ENCODE results near the gene BCS1L.
"Not testable (repeated sequence)": the region's sequence is repeated elsewhere in the genome, so short reads cannot be mapped to it uniquely, and the experiment has no call there.

Gene BCS1L

DNA sequence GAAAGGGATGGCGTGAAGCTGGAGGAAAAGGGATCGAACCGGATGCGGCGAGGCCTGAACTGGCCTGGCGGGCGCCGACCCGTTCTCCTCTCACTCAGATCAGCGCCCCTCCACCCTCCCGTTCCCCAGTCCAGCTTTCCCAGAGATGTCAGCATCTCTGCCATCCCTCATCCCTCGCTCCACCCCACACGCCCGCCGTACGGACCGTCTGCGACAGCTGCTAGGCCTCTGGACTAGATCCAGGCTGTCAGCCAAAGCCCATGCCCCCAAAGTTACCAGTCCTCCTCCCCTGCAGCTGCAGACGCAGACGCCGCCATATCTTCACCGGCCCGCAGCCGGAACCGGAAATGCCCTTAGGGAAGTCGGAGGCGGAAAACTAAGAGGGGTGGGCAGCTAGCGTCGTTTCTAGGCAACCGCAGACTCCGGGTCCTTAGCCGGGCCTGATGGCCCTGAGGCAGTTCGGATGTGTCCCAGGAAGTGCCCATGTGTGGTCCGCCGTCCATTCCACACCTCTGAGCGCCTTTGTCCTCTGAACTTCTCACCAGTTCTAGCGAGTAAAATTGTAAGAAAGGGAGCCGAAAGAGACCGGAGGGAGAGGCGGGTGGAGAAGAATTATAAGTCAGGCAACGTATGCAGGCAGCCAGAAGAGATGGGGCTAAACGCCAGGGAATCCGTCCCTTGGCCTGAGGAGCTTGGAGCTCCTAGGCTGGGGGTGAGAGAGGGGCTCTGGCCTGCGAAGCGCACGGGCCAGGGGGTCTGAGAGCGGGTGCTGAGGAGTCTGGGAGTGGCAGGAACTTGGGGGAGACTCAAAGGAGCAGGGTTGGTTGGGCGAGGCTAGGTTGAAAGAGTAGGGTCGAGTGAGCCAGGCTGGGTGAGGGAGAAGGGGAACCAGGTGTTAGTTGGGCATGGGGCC lies 12.4 kb downstream of the BCS1L start, which contains the start of the genes RNF25 and STK36:
TSS of gene RNF25 (minus strand) at position 349 of the 913 bp plus-strand sequence. CDS start at position 317, 32 bp downstream.
TSS of gene STK36 (plus strand) at position 433 of the 913 bp plus-strand sequence. CDS start 744 bp downstream, outside the sequence.
- in situ Hi-C loops (cut with MboI; ENCODE audit: low sequenced_read_pairs) = loop anchor here (25.0 kb wide), 1 partner anchor 385 kb away; the partner anchor contains the start of gene TMBIM1
- Histone ChIP-seq H3K36me3 (replicated peaks) (peaks cover 17% of the 10 kb centered on the region), H3K9me3 (no peaks in the 10 kb centered on the region), H3K27me3 (ENCODE audit: low read depth) (no peaks in the 10 kb centered on the region), H3K4me1 (no peaks in the 10 kb centered on the region), H3K4me3 (peak within 1 kb of the TSS; percentile 94)
- DNase-seq (ENCODE audit: low spot score in 2 of 2) = peak; percentile 91 to 93

DNA sequence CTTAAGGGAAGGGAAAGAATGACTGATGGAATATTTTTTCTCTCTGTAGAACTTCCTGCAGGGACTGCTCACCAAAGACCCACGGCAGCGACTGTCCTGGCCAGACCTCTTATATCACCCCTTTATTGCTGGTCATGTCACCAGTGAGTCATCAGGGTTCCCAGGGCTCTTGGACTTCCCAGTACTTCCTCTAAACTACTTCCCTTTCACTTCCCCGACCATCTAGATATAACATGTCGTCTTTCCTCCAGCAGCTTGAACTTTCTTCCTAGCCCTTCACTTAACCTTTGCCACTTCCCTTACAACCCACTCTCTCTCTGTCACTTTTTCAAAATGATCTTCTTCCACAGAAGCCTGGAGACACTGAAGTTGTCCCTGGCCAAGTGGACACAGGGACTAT lies 19.6 kb downstream of the BCS1L start:
- H3K36me3 ChIP-seq (replicated peaks) = peaks cover 7% of the 10 kb centered on the region
- H3K27me3 ChIP-seq (ENCODE audit: low read depth) = no peaks in the 10 kb centered on the region
- no peaks in the 10 kb centered on the region for H3K4me1 ChIP-seq
- in situ Hi-C loops (cut with MboI; ENCODE audit: low sequenced_read_pairs) = no loop called here
- no peak overlapping the region for H3K4me3 ChIP-seq
- no peaks in the 10 kb centered on the region for H3K9me3 ChIP-seq
- DNase-seq (ENCODE audit: low spot score in 2 of 2) = no peak

DNA sequence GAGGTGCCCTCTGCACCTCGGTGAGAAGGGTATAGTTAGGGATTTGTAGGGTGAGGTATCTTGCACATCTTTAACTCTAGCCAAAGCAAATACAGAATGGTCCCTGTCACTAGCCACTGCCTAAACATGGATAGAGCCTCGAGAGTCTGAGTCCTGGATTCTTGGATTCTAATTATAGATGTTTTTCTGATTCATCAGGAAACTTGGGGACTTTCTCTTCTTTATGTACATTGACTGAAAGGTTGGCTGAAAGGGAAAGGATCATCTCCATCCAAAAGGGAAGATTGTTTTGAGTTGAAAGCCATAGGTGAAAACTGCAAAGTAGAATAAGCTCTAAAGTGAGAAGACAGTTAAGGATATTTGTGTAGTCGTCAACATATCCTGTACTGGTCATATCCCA lies 20.6 kb downstream of the BCS1L start:
- in situ Hi-C loops (cut with MboI; ENCODE audit: low sequenced_read_pairs) = no loop called here
- H3K4me1 ChIP-seq = no peaks in the 10 kb centered on the region
- peaks cover 10% of the 10 kb centered on the region for H3K36me3 ChIP-seq (replicated peaks)
- H3K4me3 ChIP-seq = no peak overlapping the region
- no peaks in the 10 kb centered on the region for H3K27me3 ChIP-seq (ENCODE audit: low read depth)
- DNase-seq (ENCODE audit: low spot score in 2 of 2) = no peak
- no peaks in the 10 kb centered on the region for H3K9me3 ChIP-seq

DNA sequence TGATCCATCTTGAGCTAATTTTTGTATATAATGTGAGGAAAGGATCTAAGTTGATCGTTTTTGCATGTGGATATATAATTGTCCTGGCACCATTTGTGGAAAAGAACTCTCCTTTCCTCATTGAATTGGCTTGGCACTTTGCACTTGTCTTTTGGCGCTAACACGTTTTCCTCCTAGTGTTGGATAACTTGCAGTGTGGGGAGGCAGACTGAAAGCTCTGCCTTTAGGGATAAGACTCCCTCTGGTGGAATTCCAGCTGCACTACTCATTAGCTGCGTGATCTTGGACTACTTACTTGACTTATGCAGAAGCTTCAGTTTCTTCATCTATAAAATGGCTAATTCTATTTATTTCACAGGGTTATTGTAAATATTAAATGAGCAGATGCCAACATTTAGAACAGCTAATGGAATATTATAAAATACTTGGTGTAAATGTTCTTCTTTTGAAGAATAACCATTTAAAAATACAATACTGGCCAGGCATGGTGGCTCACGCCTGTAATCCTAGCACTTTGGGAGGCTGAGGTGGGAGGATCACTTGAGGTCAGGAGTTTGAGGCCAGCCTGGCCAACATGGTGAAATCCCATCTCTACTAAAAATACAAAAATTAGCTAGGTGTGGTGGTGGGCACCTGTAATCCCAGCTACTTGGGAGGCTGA lies 28.0 kb downstream of the BCS1L start:
- H3K9me3 ChIP-seq; H3K4me1 ChIP-seq; in situ Hi-C loops (cut with MboI; ENCODE audit: low sequenced_read_pairs); H3K4me3 ChIP-seq; H3K27me3 ChIP-seq (ENCODE audit: low read depth): not testable (repeated sequence)
- peaks cover 10% of the 10 kb centered on the region for H3K36me3 ChIP-seq (replicated peaks)
- DNase-seq (ENCODE audit: low spot score in 2 of 2) = peak; percentile 76 to 83

DNA sequence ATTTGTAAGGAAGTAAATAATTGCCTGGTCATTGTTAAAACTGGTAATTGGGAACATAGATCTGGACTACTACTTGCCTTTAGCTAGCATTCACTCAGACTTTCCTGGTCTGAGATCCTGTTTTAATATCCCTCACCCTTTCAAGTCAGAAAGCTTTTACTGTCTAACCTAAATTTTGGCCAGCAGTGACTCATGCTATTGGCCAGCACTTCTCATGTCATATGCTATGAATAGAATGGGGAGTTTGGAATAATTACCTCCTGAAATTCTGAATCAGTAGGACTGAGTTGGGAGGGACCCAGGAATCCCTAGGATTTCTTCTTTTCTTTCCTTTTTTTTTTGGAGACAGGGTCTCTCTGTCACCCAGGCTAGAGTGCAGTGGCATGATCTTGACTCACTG lies 31.8 kb downstream of the BCS1L start:
- peaks cover 3% of the 10 kb centered on the region; the same call in 1 of the 2 replicates for H3K4me1 ChIP-seq
- DNase-seq (ENCODE audit: low spot score in 2 of 2) = no peak
- H3K36me3 ChIP-seq (replicated peaks) = peaks cover 4% of the 10 kb centered on the region
- in situ Hi-C loops (cut with MboI; ENCODE audit: low sequenced_read_pairs) = no loop called here
- H3K9me3 ChIP-seq = no peaks in the 10 kb centered on the region
- no peak overlapping the region for H3K4me3 ChIP-seq
- no peaks in the 10 kb centered on the region for H3K27me3 ChIP-seq (ENCODE audit: low read depth)

DNA sequence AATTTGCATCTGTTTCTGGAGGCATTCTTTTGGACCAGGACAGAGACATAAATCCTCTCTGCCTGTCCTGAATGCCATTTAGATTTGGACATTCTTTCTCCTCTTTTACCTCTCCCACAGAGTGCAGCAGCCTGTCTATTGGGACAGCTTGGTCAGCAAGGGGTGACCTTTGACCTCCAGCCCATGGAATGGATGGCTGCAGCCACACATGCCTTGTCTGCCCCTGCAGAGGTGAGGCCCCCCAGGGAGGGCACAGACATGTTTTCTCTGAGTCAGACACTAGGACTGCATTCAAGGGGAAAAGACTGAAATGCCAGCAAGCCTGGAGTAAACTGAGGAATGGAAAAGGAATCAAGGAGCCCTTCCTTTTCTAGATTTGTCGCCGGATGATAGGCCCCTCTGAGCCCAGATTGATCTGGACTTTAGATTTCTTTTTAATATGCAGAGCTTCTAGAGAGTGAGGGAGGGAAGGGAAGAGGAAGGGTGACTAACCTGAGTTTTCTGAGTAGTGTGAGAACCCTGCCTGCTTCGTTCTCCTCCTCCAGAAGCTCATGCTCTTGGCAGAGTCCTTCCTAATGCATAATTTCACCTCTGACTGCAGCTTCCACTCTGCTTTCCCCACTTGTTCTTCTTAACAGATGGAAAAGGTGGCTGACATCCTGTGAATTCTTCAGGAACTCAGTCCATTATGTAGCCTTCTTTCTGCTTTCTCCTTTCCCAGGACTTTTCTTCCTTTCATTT lies 35.1 kb downstream of the BCS1L start:
- no peaks in the 10 kb centered on the region for H3K4me1 ChIP-seq
- no peaks in the 10 kb centered on the region for H3K9me3 ChIP-seq
- H3K27me3 ChIP-seq (ENCODE audit: low read depth) = no peaks in the 10 kb centered on the region
- in situ Hi-C loops (cut with MboI; ENCODE audit: low sequenced_read_pairs) = no loop called here
- no peak overlapping the region for H3K4me3 ChIP-seq
- no peak for DNase-seq (ENCODE audit: low spot score in 2 of 2)
- H3K36me3 ChIP-seq (replicated peaks) = peaks cover 4% of the 10 kb centered on the region

DNA sequence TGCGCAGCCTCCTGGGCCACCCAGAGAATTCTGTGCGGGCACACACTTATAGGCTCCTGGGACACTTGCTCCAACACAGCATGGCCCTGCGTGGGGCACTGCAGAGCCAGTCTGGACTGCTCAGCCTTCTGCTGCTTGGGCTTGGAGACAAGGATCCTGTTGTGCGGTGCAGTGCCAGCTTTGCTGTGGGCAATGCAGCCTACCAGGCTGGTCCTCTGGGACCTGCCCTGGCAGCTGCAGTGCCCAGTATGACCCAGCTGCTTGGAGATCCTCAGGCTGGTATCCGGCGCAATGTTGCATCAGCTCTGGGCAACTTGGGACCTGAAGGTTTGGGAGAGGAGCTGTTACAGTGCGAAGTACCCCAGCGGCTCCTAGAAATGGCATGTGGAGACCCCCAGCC lies 39.4 kb downstream of the BCS1L start:
- DNase-seq (ENCODE audit: low spot score in 2 of 2) = no peak
- in situ Hi-C loops (cut with MboI; ENCODE audit: low sequenced_read_pairs) = no loop called here
- peaks cover 4% of the 10 kb centered on the region for H3K36me3 ChIP-seq (replicated peaks)
- H3K4me1 ChIP-seq = no peaks in the 10 kb centered on the region
- H3K4me3 ChIP-seq = no peak overlapping the region
- H3K27me3 ChIP-seq (ENCODE audit: low read depth) = no peaks in the 10 kb centered on the region
- H3K9me3 ChIP-seq = no peaks in the 10 kb centered on the region

DNA sequence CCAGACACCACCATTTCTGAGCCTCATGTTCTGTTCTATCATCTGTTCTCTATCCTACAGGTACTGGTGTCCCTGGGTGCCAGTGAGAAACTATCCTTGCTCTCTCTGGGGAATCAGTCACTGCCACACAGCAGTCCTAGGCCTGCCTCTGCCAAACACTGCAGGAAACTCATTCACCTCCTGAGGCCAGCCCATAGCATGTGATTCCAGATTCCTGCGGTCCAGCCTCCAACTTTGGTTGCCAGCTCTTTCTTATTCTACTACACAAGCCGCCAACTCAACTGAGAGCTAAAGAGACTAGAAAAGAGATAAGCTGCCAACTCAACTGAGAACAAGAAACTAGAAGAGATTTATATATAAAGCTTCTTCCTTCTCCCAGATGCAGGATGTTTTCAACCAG lies 42.3 kb downstream of the BCS1L start:
- DNase-seq (ENCODE audit: low spot score in 2 of 2) = no peak
- no peak overlapping the region for H3K4me3 ChIP-seq
- no peaks in the 10 kb centered on the region for H3K4me1 ChIP-seq
- in situ Hi-C loops (cut with MboI; ENCODE audit: low sequenced_read_pairs) = no loop called here
- H3K36me3 ChIP-seq (replicated peaks) = no peaks in the 10 kb centered on the region
- no peaks in the 10 kb centered on the region for H3K27me3 ChIP-seq (ENCODE audit: low read depth)
- H3K9me3 ChIP-seq = no peaks in the 10 kb centered on the region

DNA sequence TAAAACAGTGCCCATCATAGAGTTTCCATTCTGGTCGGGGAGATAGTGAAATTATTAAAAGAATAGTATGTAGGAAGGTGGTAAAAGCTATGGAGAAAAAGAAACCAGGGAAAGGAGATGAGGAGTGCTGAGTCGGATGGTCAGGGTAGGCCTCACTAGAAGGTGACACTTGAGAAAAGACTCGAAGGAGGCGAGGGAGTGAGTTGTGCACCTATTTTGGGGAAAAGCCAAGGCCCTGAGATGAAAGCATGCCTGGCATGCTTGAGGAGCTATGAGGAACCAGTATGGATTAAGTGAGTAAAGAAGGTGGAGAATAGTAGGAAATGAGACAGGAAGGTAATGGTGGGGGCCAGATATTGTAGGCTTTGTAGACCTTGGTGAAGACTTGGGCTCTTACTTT lies 43.9 kb downstream of the BCS1L start:
- no peak overlapping the region for H3K4me3 ChIP-seq
- H3K36me3 ChIP-seq (replicated peaks) = no peaks in the 10 kb centered on the region
- in situ Hi-C loops (cut with MboI; ENCODE audit: low sequenced_read_pairs) = no loop called here
- no peak for DNase-seq (ENCODE audit: low spot score in 2 of 2)
- no peaks in the 10 kb centered on the region for H3K4me1 ChIP-seq
- H3K27me3 ChIP-seq (ENCODE audit: low read depth) = no peaks in the 10 kb centered on the region
- H3K9me3 ChIP-seq = no peaks in the 10 kb centered on the region

DNA sequence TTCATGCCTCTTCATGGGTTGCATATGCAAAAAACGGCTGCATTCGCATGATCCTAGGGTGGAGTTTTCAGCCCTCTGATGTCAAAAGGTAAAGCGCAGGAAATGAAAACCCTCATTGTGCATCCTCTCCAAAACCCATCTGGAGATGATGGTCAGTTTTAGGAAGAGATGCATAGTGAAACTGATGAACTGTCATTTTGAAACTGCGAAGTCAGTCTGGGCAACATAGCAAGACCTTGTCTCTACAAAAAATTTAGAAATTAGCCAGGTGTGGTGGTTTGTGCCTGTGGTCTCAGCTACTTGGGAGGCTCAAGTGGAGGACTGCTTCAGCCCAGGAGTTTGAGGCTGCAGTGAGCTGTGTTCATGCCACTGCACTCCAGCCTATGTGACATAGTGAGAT lies 48.6 kb downstream of the BCS1L start:
- no peaks in the 10 kb centered on the region for H3K36me3 ChIP-seq (replicated peaks)
- DNase-seq (ENCODE audit: low spot score in 2 of 2) = no peak
- in situ Hi-C loops (cut with MboI; ENCODE audit: low sequenced_read_pairs) = no loop called here
- H3K27me3 ChIP-seq (ENCODE audit: low read depth) = no peaks in the 10 kb centered on the region
- H3K9me3 ChIP-seq = no peaks in the 10 kb centered on the region
- H3K4me1 ChIP-seq = peaks cover 8% of the 10 kb centered on the region
- H3K4me3 ChIP-seq = no peak overlapping the region

DNA sequence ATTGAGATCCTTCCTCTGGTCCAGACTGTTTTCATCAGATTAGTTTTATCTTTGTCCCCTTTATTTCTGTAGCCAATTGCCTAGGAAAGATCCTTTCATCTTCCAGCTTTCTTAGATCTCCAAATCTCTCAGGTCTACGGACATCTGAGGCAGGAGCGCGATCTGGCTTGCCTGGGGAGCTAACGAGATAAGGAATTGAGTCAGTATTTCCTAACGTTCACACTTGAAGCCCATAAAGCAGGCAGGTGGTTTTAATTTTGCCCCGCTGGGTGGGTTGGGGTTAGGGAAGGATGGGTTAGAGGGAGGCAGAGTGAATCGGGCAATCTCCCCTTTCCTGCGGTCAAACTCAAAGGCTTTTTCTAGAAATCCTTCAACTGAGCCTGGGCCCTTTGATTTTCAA lies 50.4 kb downstream of the BCS1L start:
- Histone ChIP-seq H3K4me3 (no peak overlapping the region), H3K27me3 (ENCODE audit: low read depth) (no peaks in the 10 kb centered on the region), H3K9me3 (no peaks in the 10 kb centered on the region), H3K4me1 (peaks cover 8% of the 10 kb centered on the region), H3K36me3 (replicated peaks) (peaks cover 4% of the 10 kb centered on the region; the same call in 1 of the 2 replicates)
- in situ Hi-C loops (cut with MboI; ENCODE audit: low sequenced_read_pairs) = no loop called here
- no peak for DNase-seq (ENCODE audit: low spot score in 2 of 2)

DNA sequence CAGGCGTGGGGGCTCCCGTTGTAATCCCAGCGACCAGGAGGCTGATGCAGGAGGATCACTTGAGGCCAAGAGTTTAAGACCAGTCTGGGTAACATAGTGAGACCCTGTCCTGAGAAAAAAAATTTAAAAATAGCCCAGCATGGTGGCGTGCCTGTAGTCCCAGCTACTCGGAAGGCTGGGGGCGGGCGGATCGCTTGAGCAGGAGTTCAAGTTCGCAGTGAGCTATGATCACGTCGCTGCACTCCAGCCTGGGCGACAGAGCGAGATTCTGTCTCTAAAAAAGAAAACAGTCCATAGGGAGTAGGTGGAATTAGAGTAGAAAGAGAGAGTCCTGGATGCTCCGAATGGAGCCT lies 50.8 kb downstream of the BCS1L start:
- Histone ChIP-seq H3K9me3 (no peaks in the 10 kb centered on the region), H3K27me3 (ENCODE audit: low read depth) (no peaks in the 10 kb centered on the region), H3K4me1 (peaks cover 8% of the 10 kb centered on the region), H3K4me3 (peak overlapping the region; percentile 88), H3K36me3 (replicated peaks) (peaks cover 8% of the 10 kb centered on the region)
- DNase-seq (ENCODE audit: low spot score in 2 of 2) = no peak
- in situ Hi-C loops (cut with MboI; ENCODE audit: low sequenced_read_pairs) = no loop called here

DNA sequence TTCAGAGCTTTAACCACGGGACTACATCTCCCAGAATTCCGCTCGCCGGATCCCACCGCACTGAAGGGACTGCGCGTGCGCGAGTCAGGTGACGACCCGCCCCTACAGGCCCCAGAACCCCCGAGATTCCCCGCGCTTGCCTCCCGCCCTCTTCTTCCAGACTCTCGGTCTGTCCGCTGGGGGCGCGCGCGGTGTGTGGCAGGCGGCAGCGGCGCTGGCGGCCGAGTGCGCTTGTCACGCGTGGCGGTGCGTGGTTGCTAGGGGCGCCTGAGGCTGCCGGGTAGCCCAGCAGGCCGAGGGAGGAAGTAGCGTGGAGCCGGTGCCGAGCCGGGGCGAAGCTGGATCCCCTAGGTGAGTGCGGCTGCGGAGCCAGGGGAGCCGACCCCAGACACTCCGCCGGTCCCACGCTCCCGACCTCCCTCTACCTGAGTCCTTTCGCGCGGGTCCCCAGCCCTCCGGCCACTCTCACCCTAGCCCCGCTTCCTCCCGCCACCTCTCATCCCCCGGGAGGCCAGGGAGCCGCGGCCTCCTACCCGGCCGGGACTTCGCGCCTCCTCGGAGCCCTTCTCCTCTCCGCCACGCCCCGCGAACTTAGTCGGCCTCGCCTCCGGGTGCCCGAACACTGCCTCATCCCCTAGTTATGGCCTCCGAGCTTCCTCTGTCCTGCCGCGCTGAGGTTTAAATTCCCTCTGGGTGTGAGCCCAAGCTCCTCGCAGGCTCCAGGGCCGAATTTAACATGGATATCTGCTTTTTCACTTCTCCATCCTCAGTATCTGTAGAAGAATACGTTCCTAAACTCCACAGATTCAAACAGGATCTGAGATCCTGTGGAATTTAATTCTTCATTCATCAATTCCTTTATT lies 51.4 kb downstream of the BCS1L start, which contains the start of gene TTLL4:
TSS of gene TTLL4 (plus strand) at position 149 of the 863 bp plus-strand sequence. CDS start 26,842 bp downstream, outside the sequence.
- Histone ChIP-seq H3K27me3 (ENCODE audit: low read depth) (no peaks in the 10 kb centered on the region), H3K4me3 (peak within 1 kb of the TSS; percentile 88), H3K9me3 (no peaks in the 10 kb centered on the region), H3K36me3 (replicated peaks) (peaks cover 14% of the 10 kb centered on the region), H3K4me1 (peaks cover 8% of the 10 kb centered on the region)
- peak; percentile 94 to 98 for DNase-seq (ENCODE audit: low spot score in 2 of 2)
- in situ Hi-C loops (cut with MboI; ENCODE audit: low sequenced_read_pairs) = no loop called here
